NCI-H187 (cell line): ENCODE results near the gene DNMT1.
"Not testable (repeated sequence)": the region's sequence is repeated elsewhere in the genome, so short reads cannot be mapped to it uniquely, and the experiment has no call there.

Experiments used
- DNase-seq, 2 experiments: peaks; one replicate each; lab custom pipeline; 2025; lab: John Stamatoyannopoulos, UW

The DNMT1 gene

DNA sequence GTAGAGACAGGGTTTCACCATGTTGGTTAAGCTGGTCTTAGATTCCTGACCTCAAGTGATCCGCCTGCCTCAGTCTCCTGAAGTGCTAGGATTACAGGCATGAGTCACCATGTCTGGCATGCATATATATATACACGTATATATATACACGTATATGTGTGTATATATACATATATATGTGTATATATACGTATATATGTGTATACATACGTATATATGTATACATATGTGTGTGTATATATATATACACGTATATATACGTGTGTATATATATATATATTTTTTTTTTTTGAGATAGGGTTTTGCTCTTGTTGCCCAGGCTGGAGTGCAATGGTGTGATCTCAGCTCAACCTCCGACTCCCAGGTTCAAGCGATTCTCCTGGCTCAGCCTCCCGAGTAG is 11.9 kb downstream of the DNMT1 start:
- no peak for DNase-seq

DNA sequence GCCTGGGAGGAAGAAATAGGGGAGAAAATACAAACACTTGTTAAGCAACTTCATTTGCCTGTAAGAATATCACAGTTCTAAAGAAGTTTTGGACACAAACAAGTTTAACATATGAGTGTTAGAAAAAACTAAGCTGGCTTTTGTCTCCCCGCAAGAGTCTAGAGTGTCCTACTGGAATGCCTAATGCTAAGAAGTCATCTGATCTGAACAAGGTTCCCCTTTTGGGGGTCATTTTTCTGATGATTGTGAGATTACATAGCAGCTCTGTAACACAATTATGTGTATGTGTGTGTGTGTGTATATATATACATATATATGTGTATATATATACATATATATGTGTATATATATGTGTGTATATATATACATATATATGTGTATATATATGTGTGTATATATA is 12.7 kb downstream of the DNMT1 start:
- DNase-seq = no peak

DNA sequence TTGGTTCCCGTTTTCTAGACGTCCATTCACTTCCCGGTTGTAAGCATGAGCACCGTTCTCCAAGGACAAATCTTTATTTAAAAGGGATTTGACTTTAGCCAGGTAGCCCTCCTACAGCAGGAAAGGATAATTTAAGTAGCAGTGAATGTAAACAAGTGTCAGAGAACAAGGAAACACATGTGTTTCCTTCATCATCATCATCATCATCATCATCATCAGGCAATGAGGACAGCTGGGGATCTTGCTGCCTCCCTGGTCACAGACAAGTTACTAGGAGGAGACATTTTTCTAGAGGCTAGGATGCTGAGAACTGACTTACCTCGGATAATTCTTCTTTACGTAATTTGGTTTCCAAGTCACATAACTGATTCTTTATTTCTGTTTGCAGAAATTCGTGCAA is 14.3 kb downstream of the DNMT1 start:
- DNase-seq = no peak

DNA sequence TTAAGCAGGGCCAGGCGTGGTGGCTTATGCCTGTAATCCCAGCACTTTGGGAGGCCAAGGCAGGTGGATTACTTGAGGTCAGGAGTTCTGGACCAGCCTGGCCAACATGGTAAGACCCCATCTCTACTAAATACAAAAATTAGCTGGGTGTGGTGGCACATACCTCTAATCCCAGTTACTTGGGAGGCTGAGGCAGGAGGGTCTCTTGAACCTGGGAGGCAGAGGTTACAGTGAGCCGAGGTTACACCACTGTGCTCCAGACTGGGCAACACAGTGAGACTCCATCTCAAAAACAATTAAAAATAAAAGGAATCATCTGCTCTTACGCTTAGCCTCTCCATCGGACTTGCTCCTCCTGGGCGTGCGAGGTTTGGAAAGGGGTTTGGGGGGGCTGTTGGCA is 14.7 kb downstream of the DNMT1 start:
- not testable (repeated sequence) for DNase-seq

DNA sequence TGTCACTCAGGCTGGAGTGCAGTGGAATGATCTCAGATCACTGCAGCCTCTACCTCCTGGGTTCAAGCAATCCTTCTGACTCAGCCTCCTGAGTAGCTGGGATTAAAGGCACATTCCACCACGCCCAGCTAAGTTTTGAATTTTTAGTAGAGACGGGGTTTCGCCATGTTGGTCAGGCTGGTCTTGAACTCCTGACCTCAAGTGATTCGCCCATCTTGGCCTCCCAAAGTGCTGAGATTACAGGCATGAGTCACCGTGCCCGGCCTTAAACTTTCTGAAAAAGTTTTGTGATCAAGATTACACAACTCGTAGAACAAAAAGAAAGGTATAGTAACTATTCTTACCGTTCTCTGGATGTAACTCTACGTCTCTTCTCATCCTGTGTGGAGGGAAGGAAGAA is 21.2 kb downstream of the DNMT1 start:
- no peak for DNase-seq

DNA sequence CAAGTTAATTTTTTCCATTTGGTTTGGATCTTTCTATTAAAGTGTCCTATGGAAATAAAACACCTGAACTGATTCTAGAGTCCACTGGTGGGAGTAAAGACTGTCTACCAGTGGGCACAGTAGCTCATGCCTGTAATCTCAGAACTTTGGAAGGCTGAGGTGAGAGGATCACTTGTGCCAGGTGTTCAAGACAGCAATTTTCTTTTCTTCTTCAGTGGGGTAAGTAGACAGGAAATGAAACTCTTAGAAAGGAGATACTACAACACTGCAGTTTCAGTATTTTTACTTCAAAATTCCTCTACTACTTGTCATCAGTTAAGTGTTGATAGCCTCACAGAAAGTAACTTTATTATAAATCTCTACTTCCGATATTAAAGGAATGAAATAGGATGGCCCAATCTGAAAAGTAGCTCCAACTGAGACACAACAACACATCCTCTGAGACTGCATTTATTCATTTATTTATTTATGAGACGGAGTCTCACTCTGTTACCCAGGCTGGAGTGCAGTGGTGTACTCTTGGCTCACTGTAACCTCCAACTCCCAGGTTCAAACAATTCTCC is 26.3 kb downstream of the DNMT1 start:
- no peak for DNase-seq

DNA sequence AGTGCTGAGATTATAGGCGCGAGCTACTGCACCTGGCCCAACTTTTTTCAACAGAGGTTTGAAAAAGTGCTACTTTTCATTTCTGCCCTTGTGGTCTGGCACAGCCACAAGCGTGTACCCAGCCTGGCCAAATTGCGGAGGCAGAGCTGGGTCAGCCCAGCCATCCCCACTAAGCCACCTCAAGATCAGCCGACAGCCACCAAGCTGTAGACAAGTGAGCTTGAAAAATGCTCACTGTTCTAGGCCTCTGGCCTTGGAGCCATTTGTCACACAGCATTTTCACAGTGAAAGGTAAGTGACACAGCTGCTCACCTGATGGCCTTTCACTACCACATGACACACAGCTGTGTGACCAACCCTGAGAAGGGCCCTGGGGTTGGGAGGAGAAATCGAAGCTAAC is 27.3 kb downstream of the DNMT1 start:
- DNase-seq = no peak

DNA sequence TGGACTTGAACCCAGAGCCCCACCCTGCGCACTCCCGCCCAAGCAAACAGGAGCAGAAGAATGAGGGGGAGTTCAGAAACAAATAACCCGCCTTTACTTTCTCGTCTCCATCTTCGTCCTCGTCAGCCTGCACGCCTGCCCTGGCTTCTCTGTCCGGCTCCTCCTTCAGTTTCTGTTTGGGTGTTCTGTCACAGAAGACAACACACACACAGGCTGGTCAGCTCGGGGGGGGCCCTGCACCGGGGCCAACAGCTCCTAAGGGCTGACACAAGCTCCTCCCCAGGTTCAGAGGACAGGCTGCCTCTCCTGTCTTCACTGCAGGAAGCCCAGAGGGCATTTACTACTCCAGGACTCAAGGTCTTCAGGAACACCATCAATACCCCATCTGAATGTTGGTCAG is 28.3 kb downstream of the DNMT1 start:
- not testable (repeated sequence) for DNase-seq

DNA sequence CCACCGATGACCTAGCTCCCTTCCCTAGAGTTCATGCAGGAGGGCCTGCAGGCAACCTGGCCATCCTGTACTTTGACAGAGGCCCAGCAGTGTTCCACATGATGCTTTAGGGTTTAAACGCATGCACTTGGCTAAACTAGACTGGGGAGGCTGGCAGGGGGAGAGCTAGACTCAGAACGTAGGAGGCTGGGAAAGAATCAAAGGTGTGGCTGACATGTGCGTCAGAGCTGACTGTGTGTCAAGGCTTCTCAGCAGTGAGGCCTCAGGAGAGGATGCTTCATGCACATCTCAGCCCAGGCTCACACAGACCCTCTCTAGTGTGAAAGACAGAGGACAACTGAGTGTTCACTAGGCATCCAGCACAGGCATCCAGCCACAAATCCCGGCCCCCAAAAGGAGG is 28.7 kb downstream of the DNMT1 start:
- DNase-seq = no peak

DNA sequence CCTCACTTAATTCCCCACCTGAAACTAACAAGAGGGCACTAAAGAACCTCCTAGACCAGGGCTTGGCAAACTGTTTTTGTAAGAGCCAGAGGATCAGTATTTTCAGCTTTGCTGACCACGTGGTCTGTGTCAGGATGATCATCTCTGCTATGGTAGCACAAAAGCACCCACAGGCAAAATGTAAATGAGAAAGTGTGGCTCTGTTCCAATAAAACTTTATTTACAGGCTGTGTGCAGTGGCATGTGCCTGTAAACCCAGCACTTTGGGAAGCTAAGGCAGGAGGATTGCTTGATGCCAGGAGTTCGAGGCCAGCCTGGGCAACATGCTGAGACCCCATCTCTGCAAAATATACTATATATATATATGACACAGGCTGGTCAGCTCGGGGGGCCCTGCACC is 31.2 kb downstream of the DNMT1 start:
- DNase-seq = no peak

DNA sequence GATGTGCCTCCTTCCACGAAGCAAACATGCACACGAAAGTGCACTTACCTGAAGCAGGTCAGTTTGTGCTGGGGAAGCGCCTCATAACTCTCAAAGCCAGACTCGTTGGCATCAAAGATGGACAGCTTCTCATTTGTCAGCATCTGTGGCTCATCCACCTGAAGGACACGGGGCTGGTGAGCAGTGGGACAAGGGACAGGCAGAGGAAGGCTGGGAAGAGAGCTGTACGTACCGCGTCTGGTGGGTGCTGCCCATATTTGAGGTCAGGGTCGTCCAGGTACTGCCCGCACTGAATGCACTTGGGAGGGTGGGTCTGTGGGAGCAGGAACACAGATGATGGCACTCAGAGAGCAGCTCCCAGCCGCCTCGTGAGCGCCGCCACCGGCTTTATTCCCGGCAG is 35.1 kb downstream of the DNMT1 start:
- no peak for DNase-seq

DNA sequence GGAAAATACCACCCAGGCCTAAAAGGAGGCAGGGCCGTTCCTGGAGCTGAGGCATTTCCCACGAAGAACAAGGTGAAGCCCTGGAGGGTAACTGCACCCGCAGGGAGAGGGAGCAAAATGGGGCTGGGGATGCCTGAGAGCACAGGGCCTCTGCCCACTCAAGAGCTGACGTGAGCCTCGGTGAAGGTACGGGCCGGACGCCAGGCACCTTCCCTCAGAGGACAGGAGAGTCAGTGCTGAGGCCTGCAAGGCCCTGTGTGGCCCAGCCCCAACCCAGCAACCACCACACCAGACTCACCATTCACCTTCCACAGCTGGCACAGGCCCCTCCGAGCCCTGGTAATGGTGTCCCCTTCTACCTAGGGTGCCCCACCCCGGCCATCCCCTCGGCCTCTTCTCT is 36.3 kb downstream of the DNMT1 start:
- no peak for DNase-seq

DNA sequence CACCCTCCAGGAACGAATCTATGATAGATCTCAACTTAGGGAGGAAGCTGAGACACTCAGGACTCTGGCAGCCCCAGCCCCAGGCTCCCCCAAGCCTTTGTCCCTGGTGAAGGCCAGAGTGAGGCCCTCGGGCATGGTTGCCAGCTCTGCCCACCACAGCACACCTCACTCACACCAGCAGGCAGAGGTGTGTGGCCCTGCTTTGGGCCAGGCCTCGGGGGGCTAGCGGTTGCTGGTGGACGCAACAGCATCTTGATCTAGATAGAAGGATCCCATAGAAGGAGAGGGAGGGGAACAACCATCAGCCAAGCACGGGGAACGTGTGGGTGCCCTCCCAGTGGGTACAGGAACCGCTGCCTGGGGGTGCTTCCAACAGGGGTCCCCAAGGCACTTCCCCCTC is 36.7 kb downstream of the DNMT1 start:
- DNase-seq = no peak

DNA sequence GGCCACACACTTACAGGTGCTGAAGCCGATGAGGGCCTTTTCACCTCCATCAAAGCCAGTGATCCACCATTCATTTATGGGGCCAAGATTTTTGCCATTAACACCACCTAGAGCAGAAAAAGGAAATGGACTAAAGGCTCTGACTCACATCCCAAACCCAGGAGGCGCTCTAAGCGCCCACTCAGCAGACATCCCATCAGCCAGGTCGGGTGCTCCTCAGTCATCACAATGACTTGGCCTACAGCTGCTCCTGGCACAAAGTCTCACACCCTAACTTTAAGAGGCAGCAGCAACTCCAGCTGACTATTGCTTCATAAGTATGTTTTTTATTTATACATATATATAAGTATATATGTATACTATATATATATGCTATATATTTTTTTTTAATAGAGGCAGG is 38.9 kb downstream of the DNMT1 start:
- no peak for DNase-seq

DNA sequence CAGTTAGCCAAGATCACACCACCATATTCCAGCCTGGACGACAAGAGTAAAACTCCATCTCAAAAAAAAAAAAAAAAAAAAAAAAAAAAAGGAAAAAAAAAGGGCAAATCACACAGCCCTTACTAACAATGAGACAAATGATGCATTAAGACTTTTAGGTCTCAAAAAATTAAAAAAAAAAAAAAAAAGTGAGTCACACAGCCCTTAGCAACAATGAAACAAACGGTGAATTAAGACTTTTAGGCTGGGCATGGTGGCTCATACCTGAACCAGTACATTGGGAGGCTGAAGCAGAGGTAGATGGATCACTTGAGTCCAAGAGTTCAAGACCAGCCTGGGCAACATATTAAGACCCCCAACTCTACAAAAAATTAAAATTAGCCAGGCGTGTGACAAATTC is 42.7 kb downstream of the DNMT1 start:
- DNase-seq = no peak

DNA sequence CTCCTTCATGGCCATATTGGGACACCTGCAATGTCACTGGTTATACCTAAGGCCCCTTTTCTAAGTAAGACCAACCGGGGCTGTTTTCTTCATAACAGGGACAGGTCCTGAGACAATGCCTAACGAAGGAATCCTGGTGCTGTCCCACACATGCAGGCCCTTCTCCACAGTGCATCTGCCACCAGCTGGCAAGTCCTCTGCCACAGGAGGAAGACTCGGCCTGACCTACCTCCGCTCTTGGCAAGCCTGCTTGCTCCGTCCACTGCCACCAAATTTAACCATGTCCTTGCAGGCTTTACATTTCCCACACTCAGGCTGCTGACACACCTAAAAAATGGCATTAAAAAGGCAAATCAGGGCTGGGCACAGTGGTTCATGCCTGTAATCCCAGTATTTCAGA is 43.2 kb downstream of the DNMT1 start:
- no peak for DNase-seq

DNA sequence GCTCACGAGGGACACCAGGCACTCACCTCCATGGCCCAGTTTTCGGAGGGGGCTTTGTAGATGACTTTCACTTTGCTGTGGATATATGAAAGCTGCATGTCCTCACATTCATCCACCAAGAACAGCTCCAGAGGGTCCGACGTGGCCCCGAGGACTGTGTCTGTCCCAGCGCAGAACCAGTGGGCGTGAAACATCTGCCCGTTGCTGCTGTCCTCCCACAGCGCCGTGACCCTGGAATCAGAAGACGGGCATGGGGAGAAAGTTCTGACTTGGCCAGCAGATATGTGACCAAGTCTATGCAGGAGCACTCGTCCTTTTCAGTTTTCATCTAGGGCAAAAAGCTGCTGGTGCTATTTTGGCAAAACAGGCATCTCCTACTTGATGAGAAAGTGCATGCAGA is 45.3 kb downstream of the DNMT1 start:
- DNase-seq = no peak

DNA sequence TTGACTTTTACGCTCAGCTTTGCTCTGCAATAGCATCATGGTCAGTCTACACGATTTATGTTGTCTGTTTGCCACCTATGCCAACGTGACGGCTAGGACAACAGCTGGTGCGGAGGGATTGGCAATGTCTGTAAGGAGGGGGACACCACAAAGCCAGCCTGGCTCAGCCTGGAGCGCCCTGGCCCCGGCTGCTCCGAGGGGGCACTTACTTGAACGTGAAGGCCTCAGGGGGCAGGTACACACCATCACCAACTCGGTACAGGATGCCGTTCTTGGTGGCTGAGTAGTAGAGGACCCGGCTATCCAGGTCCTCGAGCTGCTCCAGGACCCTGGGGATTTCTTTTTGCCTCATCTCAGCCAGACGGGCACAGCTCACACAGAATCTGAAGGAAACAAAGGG is 48.6 kb downstream of the DNMT1 start:
- DNase-seq = no peak

DNA sequence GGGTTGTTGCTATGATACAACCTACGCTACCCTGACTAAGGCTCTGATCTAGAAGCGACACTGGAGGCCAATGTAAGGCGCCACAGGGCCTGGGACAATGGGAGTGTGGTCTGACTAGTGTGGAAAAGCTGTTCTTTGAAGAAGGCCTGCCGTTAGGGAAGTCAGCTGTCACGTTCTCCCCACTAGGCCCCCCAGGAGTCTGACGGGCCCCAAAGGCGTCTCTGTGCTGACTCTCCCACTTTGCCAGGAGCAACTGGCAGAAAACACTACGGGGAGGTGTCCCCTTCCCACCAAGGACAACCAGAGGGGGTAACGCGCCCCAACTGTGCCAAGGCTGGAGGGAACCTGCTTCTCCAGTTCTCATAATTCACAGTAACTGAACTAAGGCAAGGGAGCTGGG is 49.7 kb downstream of the DNMT1 start:
- no peak for DNase-seq

DNA sequence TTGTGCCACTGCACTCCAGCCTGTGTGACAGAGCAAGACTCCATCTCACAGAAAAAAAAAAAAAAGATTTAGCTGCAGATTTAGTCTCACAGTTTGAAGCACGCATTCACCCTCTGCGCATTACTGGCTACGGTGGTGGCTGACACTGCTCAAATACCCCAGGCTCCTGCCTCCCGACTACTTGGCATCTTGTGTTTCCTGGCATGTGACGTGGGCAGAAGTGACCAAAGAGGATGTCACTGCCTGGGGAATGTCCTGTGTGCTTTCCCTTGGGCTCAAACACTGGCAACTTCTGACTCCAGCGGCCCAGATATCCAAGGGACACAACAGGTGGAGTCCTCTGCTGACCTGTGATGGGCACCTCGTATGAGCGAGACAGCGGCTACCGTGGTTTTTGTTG is 50.4 kb downstream of the DNMT1 start:
- DNase-seq = no peak

DNA sequence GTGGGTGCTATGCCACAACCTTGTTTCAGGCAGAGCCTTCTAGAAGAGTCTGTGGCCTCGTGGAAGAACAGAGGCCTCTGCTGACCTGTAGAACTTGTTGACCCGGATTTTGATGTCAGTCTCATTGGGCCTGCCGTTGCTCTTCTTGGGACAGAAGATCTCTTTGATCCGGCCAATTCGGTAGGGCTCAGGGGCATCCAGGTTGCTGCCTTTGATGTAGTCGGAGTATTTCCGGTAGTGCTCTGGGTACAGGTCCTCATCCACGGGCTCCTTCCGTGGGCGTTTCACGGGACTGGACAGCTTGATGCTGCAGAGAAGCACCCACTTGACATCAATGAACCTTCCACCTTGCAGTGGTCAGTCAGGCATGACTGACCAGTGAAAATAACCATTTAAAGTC is 51.1 kb downstream of the DNMT1 start:
- no peak for DNase-seq

DNA sequence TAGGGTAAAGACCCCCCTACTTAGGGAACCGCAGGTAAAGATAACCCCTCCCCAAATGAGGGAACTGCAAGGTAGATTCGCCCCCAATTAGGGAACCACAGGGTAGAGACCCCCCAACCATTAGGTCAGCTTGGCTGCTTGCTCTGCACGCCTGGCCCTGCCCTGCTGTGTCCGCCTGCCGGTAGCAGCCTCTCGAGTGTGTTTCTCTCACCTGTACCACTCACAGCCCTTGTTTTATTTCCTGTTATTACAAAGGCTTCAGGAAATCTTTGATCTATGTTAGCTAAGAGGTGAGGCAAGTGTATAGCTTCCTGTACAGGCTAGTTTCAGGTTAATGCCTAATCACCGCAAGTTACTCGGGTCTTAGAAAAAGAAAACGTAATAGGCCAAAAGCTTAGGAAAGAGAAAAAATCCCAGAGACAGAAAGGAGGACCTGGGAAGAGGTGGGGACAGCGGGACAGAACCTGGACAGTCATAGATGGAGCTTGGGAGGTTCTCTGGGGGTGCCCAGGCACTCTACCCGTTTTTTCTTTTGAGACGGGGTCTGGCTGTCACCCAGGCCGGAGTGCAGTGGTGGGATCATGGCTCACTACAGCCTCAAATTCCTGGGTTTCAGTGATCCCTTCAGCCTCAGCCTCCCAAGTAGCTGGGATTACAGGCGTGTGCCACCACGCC is 51.9 kb downstream of the DNMT1 start:
- no peak for DNase-seq

DNA sequence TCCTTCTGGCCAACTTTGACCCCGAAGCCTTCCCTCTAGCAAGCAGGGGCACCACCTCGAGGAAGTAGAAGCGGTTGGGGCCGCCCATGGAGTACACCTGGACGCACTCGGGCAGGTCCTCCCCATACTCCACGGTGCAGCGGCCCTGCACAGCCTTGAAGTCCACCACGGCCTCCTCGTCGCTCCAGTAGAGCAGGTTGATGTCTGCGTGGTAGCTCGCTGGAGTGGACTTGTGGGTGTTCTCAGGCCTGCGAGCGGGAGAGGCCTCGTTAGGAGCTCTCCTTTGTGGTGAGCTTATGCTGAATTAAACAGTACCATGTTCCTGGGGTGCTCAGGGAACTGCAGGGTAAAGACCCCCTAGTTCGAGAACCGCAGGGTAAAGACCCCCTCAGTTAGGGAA is 52.8 kb downstream of the DNMT1 start:
- DNase-seq = no peak

DNA sequence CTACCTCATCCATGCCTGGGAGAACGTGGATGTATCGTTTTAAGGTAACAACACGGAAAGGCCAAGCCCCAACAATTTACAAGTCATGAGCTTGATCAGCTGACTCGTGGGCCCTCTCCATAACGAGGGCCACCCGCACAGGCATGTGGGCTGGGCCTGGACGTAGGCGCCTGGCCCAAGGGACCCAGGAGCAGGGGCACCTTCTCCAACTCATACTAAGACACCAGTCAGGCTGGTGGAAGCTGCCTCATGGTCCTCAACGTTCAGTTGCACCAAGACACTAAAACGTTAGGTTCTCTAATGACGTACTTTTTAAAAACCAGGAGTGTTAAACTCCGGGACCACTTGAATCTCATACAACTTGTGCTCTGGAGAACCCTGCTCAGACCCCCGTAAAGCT is 53.3 kb downstream of the DNMT1 start:
- no peak for DNase-seq

DNA sequence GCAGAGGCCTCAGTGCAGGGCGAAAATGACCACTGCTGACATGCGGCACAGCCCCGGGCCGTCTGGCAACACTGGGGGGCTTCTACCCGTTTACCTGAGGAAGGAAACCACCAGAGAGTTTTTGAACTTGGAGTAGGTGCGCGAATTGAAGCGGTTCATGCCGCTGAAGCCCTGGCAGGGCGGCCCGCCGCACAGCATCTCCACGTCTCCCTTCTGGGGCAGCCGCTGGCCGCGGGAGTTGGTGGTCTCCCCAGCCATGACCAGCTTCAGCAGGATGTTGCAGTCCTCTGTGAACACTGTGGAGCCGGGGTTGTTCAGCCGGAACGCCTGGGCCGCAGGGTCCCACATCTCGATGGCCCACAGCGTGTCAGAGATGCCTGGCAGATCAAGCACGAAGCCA is 54.8 kb downstream of the DNMT1 start:
- DNase-seq = no peak
